ENCODE measurements around the gene LRRC2.

Gene LRRC2

DNA sequence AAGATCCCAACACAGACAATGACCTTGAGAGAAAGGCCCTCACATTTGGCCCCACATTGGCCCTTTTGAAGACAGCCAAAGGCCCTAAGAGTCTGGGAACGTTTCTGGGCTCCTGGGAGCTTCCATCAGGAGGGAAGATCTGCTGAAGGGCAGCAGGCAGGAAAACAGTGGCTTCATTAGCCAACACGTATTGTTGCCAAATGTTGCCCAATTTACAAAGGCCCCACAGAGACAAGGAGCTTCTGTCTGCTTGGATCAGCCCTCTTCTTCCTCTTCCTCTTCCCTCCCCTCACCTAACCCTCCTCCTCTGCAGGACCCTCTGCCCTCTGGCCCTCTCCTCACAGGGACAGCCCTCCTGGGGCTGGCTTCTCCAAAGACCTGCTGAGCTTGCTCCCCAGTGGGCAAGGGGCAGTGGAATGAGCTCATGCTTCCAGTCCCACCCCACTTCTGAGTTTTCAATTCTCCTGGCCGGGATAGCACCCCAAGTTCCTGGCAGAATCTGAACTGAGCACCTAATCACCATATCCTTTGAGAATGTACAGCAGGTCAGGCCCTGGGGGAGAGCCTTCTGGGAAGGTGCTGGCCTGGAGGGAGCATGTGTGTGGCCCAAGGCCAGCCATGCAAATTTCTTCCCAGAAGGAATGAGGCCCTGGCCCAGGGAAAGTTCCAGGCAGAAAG, 96.3 kb downstream of the LRRC2 start:
- H3K27me3 Mint-ChIP-seq (ENCODE audit: low read depth), result peaks cover 39% of the 10 kb centered on the region
- TF ChIP-seq, protein P1, sequence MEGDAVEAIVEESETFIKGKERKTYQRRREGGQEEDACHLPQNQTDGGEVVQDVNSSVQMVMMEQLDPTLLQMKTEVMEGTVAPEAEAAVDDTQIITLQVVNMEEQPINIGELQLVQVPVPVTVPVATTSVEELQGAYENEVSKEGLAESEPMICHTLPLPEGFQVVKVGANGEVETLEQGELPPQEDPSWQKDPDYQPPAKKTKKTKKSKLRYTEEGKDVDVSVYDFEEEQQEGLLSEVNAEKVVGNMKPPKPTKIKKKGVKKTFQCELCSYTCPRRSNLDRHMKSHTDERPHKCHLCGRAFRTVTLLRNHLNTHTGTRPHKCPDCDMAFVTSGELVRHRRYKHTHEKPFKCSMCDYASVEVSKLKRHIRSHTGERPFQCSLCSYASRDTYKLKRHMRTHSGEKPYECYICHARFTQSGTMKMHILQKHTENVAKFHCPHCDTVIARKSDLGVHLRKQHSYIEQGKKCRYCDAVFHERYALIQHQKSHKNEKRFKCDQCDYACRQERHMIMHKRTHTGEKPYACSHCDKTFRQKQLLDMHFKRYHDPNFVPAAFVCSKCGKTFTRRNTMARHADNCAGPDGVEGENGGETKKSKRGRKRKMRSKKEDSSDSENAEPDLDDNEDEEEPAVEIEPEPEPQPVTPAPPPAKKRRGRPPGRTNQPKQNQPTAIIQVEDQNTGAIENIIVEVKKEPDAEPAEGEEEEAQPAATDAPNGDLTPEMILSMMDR (IDR thresholded peaks at IDR 0.05; ENCODE audit: unreplicated experiment in 3 of 3), result no peak
- no peak overlapping the region for H3K27ac Mint-ChIP-seq
- peaks cover 6% of the 10 kb centered on the region for H3K4me1 Mint-ChIP-seq
- H3K4me3 Mint-ChIP-seq, result no peak overlapping the region
- H3K36me3 Mint-ChIP-seq (ENCODE audit: low read depth), result no peaks in the 10 kb centered on the region
- H3K9me3 Mint-ChIP-seq, result peaks cover 6% of the 10 kb centered on the region

DNA sequence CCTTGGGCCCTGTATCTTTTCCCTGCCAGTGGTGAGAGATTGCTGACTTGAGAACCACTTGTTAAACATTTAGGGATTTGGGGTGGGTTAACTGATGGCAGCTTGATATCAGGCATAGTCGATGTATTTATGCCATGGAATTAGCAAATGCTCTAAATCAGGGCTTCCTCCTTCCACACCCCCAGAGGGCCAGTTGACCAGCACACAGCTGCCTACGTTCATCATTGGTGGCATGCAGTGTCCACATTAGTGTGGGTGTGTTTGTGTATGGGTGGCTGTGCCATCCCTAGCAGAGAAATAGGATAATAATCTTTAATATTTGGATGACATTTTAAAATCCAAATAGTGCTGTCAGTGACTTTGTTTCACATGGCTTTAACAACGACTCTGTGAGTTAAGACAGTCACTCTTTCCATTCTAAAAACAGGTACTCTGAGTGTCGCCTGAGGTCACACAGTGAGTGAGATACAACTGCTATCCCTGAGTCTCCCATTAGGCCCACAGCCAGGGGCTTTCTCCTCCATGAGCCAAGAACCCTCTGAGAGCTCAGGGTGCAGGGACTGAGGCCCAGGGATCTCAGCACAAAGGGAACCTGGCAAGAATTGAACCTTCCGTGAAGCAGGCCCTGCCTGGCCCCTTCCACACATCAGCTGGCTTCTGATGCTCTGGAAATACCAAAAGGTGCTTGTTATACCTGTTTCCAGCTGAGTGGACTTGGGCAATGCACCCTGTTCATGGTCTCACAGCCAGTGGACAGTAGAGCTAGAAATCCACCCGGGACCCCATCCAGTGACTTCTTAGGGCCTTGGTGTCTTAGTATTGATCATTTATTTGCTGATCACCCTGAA, 97.1 kb downstream of the LRRC2 start:
- TF ChIP-seq, protein P1 (IDR thresholded peaks at IDR 0.05; ENCODE audit: unreplicated experiment in 3 of 3), result no peak
- Mint-ChIP-seq H3K36me3 (ENCODE audit: low read depth) (no peaks in the 10 kb centered on the region), H3K27me3 (ENCODE audit: low read depth) (peaks cover 42% of the 10 kb centered on the region), H3K9me3 (no peaks in the 10 kb centered on the region), H3K4me3 (no peak overlapping the region), H3K4me1 (peaks cover 6% of the 10 kb centered on the region), H3K27ac (no peak overlapping the region)

DNA sequence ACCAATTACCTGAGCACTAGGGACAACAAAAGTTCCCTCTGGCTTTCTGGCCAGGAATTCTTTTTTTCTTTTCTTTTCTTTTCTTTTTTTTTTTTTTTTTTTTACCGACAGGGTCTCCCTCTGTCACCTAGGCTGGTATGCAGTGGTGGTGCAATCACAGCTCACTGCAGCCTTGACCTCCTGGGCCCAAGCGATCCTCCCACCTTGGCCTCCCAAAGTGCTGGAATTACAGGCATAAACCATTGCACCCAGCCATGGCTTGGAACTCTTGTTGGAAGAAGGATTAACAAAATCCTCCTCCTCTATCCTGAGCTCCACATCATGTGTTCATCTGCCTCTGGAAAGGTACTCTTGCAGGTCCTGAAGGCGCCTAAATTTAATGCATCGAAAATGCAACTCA, 98.5 kb downstream of the LRRC2 start:
- H3K27me3 Mint-ChIP-seq (ENCODE audit: low read depth), result peaks cover 48% of the 10 kb centered on the region
- no peaks in the 10 kb centered on the region for H3K9me3 Mint-ChIP-seq
- H3K27ac Mint-ChIP-seq, result no peak overlapping the region
- no peak overlapping the region for H3K4me3 Mint-ChIP-seq
- peaks cover 6% of the 10 kb centered on the region for H3K4me1 Mint-ChIP-seq
- TF ChIP-seq, protein P1 (IDR thresholded peaks at IDR 0.05; ENCODE audit: unreplicated experiment in 3 of 3), result no peak
- no peaks in the 10 kb centered on the region for H3K36me3 Mint-ChIP-seq (ENCODE audit: low read depth)

DNA sequence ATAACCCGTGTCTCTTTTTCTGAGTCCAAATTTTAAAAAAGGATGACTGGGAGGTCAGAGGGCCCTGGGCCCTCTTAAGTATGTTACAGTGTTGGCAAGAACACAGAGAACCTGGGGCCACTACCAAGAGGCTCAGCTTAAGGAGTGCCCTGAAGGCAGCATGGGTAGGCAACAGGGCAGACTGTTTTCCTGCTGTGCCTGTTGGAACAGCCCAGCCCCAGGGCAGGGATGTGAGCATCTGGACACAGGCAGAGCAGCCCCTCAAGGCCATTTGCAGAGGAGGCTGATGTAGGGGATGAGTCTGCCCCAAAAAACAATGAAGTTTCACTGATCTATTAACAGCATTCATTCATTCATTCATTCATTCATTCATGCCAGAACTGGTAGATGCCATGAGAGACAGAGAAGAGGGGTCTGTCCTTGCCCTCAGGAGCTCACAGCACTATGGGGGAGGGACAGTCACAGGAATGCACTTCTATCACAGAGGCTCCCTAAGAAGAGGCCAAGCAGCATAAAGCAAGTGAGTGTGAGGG, 99.2 kb downstream of the LRRC2 start:
- H3K4me1 Mint-ChIP-seq, result peaks cover 6% of the 10 kb centered on the region
- no peak overlapping the region for H3K4me3 Mint-ChIP-seq
- no peaks in the 10 kb centered on the region for H3K9me3 Mint-ChIP-seq
- TF ChIP-seq, protein P1 (IDR thresholded peaks at IDR 0.05; ENCODE audit: unreplicated experiment in 3 of 3), result no peak
- peaks cover 50% of the 10 kb centered on the region for H3K27me3 Mint-ChIP-seq (ENCODE audit: low read depth)
- no peak overlapping the region for H3K27ac Mint-ChIP-seq
- H3K36me3 Mint-ChIP-seq (ENCODE audit: low read depth), result no peaks in the 10 kb centered on the region

DNA sequence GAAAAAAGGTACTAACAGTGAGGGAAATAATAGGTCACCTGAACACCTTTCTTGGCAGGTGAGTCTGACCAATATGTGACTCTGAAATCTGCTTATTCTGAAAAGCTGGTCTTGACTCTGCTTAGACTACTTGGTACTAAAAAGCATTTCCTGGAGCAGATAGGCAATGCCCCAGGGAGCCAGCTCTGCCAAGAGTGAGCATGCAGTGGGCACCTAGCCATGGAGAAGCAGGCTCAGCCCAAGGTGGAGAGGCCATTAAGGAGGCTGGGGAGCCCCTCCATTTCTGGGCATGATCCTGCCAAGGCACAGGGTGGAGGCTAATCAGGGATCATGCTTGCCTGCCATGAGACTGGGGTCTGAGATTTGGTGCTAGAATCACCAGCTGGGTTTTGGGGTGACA, 99.8 kb downstream of the LRRC2 start:
- Mint-ChIP-seq H3K4me3 (no peak overlapping the region), H3K27me3 (ENCODE audit: low read depth) (peaks cover 53% of the 10 kb centered on the region), H3K9me3 (no peaks in the 10 kb centered on the region), H3K4me1 (peaks cover 6% of the 10 kb centered on the region), H3K27ac (no peak overlapping the region), H3K36me3 (ENCODE audit: low read depth) (no peaks in the 10 kb centered on the region)
- TF ChIP-seq, protein P1 (IDR thresholded peaks at IDR 0.05; ENCODE audit: unreplicated experiment in 3 of 3), result no peak
